GM18508 (cell line): ENCODE data around the gene MACROD2.

Source experiments
- ATAC-seq: cut with Tn5 transposase; IDR thresholded peaks from one replicate; pipeline ENCODE4 v1.9.1; 2021; ENCODE audit warnings: moderate number of reproducible peaks; ENCODE audit not compliant: insufficient read depth, unreplicated experiment

Gene MACROD2

GRCh38 chr20:15628851-15629353 lies 1633.6 kb downstream of the MACROD2 start:
- ATAC-seq, result no peak

GRCh38 chr20:15630360-15630759 lies 1635.0 kb downstream of the MACROD2 start:
- no peak for ATAC-seq

- no peak for ATAC-seq
These were observed 1637.4 kb downstream of the MACROD2 start for GRCh38 chr20:15632680-15633079.

- no peak for ATAC-seq
These were observed 1638.8 kb downstream of the MACROD2 start for GRCh38 chr20:15634102-15634501.

GRCh38 chr20:15637546-15637945 lies 1642.2 kb downstream of the MACROD2 start:
- no peak for ATAC-seq

GRCh38 chr20:15637950-15638754 lies 1642.8 kb downstream of the MACROD2 start:
- no peak for ATAC-seq

- no peak for ATAC-seq
These were observed 1643.5 kb downstream of the MACROD2 start for GRCh38 chr20:15638816-15639215.

GRCh38 chr20:15639839-15640238 lies 1644.5 kb downstream of the MACROD2 start:
- ATAC-seq, result no peak

GRCh38 chr20:15642109-15642508 lies 1646.8 kb downstream of the MACROD2 start:
- ATAC-seq, result no peak

- no peak for ATAC-seq
These were observed 1647.4 kb downstream of the MACROD2 start for GRCh38 chr20:15642676-15643075.

- ATAC-seq, result no peak
These were observed 1648.4 kb downstream of the MACROD2 start for GRCh38 chr20:15643713-15644112.

- no peak for ATAC-seq
These were observed 1650.5 kb downstream of the MACROD2 start for GRCh38 chr20:15645816-15646215.

GRCh38 chr20:15653396-15654207 lies 1658.3 kb downstream of the MACROD2 start:
- no peak for ATAC-seq

- peak; percentile 94 for ATAC-seq
These were observed 1658.9 kb downstream of the MACROD2 start for GRCh38 chr20:15654208-15654649.

GRCh38 chr20:15655295-15655874 lies 1660.1 kb downstream of the MACROD2 start:
- no peak for ATAC-seq

GRCh38 chr20:15656124-15656523 lies 1660.8 kb downstream of the MACROD2 start:
- ATAC-seq, result no peak

- ATAC-seq, result no peak
These were observed 1663.0 kb downstream of the MACROD2 start for GRCh38 chr20:15658295-15658694.

GRCh38 chr20:15673206-15673605 lies 1677.9 kb downstream of the MACROD2 start:
- ATAC-seq, result no peak

GRCh38 chr20:15674253-15675060 lies 1679.1 kb downstream of the MACROD2 start:
- no peak for ATAC-seq

GRCh38 chr20:15675061-15675514 lies 1679.8 kb downstream of the MACROD2 start:
- ATAC-seq, result no peak
